HEK293 (cell line): ENCODE measurements around the gene LRP8.

ENCODE experiments used
- CTCF ChIA-PET: fragments of 350-600 bp; formaldehyde crosslinking; extraction: SDS; loops from one replicate; lab custom pipeline; 2021; ENCODE audit warnings: antibody characterized with exemption; lab: Yijun Ruan, JAX
- POLR2A ChIA-PET: fragments of 300-600 bp; formaldehyde crosslinking; extraction: SDS; loops from one replicate; lab custom pipeline; 2020; ENCODE audit warnings: antibody characterized with exemption, inconsistent platforms; lab: Yijun Ruan, JAX
- H3K27ac ChIP-seq: fragments of 200-500 bp; sonication (Bioruptor generic); 2 replicates; pipeline ENCODE4 v1.5.1; 2014; ENCODE audit warnings: low read depth, low read length, control low read depth, inconsistent platforms; ENCODE audit errors: extremely low read depth
- H3K36me3 ChIP-seq, 2 experiments: fragments of 200-500 bp in 1 of 2; sonication (Bioruptor generic) in 1 of 2; 1 replicate in 1 of 2; 2 replicates in 1 of 2; pipeline ENCODE4 v1.5.1; 2014 to 2017; ENCODE audit warnings: inconsistent platforms in 2 of 2, low read length in 2 of 2; ENCODE audit not compliant: control insufficient read depth in 2 of 2, insufficient read depth in 1 of 2
- H3K4me1 ChIP-seq: fragments of 200-500 bp; sonication (Bioruptor generic); 2 replicates; pipeline ENCODE4 v1.5.1; 2014; ENCODE audit warnings: mild to moderate bottlenecking, low read length, inconsistent platforms; ENCODE audit not compliant: control insufficient read depth, insufficient read depth
- H3K4me3 ChIP-seq: 2 replicates; pipeline ENCODE4 v1.5.1; 2011; ENCODE audit warnings: low read depth, mild to moderate bottlenecking, control low read depth, low read length, moderate library complexity
- H3K9me3 ChIP-seq: fragments of 200-500 bp; sonication (Bioruptor generic); 2 replicates; pipeline ENCODE4 v1.5.1; 2014; ENCODE audit warnings: low read depth, low read length, inconsistent platforms; ENCODE audit not compliant: control insufficient read depth, insufficient read depth
- KLF9 ChIP-seq: fragments of 450-650 bp; formaldehyde crosslinking; IDR thresholded peaks from 2 replicates; pipeline ENCODE4 v1.5.1; 2016; ENCODE audit warnings: missing biosample characterization, missing genetic modification characterization, low read depth
- MZF1 ChIP-seq: fragments of 450-650 bp; formaldehyde crosslinking; IDR thresholded peaks from 2 replicates; pipeline ENCODE4 v1.5.1; 2017; ENCODE audit warnings: missing biosample characterization, missing genetic modification characterization, borderline replicate concordance
- SP2 ChIP-seq: fragments of 450-650 bp; formaldehyde crosslinking; IDR thresholded peaks from 2 replicates; pipeline ENCODE4 v1.5.1; 2016; ENCODE audit warnings: missing biosample characterization, missing genetic modification characterization
- TSHZ1 ChIP-seq: fragments of 450-650 bp; formaldehyde crosslinking; IDR thresholded peaks from 2 replicates; pipeline ENCODE4 v1.5.1; 2016; ENCODE audit warnings: missing biosample characterization, missing genetic modification characterization, borderline replicate concordance
- ZBTB20 ChIP-seq: fragments of 450-650 bp; formaldehyde crosslinking; IDR thresholded peaks from 2 replicates; pipeline ENCODE4 v1.5.1; 2016; ENCODE audit warnings: missing biosample characterization, missing genetic modification characterization
- ZNF138 ChIP-seq: fragments of 450-650 bp; formaldehyde crosslinking; IDR thresholded peaks from 2 replicates; pipeline ENCODE4 v1.5.1; 2016; ENCODE audit warnings: missing biosample characterization, missing genetic modification characterization, borderline replicate concordance
- ZNF155 ChIP-seq: fragments of 450-650 bp; formaldehyde crosslinking; IDR thresholded peaks from 2 replicates; pipeline ENCODE4 v1.5.1; 2016; ENCODE audit warnings: missing biosample characterization, missing genetic modification characterization
- ZNF16 ChIP-seq: fragments of 450-650 bp; formaldehyde crosslinking; IDR thresholded peaks from 2 replicates; pipeline ENCODE4 v1.5.1; 2016; ENCODE audit warnings: low read depth, missing biosample characterization, missing genetic modification characterization
- ZNF184 ChIP-seq: fragments of 450-650 bp; IDR thresholded peaks from 2 replicates; pipeline ENCODE4 v1.5.1; 2018; ENCODE audit warnings: missing biosample characterization, mild to moderate bottlenecking, missing genetic modification characterization
- ZNF292 ChIP-seq: fragments of 450-650 bp; formaldehyde crosslinking; IDR thresholded peaks from 2 replicates; pipeline ENCODE4 v1.5.1; 2016; ENCODE audit warnings: low read depth, missing biosample characterization, missing genetic modification characterization, borderline replicate concordance
- ZNF362 ChIP-seq: fragments of 450-650 bp; formaldehyde crosslinking; IDR thresholded peaks from 2 replicates; pipeline ENCODE4 v1.5.1; 2016; ENCODE audit warnings: missing biosample characterization, missing genetic modification characterization
- ZNF366 ChIP-seq: fragments of 450-650 bp; formaldehyde crosslinking; conservative IDR thresholded peaks from 2 replicates; pipeline ENCODE4 v1.5.1; 2016; ENCODE audit warnings: missing biosample characterization, missing genetic modification characterization
- ZNF398 ChIP-seq: fragments of 450-650 bp; formaldehyde crosslinking; IDR thresholded peaks from 2 replicates; pipeline ENCODE4 v1.5.1; 2017; ENCODE audit warnings: missing biosample characterization, missing genetic modification characterization
- ZNF513 ChIP-seq: fragments of 450-650 bp; IDR thresholded peaks from 2 replicates; pipeline ENCODE4 v1.5.1; 2018; ENCODE audit warnings: missing biosample characterization, missing genetic modification characterization
- ZNF514 ChIP-seq: fragments of 450-650 bp; formaldehyde crosslinking; IDR thresholded peaks from 2 replicates; pipeline ENCODE4 v1.5.1; 2016; ENCODE audit warnings: missing biosample characterization, missing genetic modification characterization
- ZNF610 ChIP-seq: fragments of 450-650 bp; formaldehyde crosslinking; IDR thresholded peaks from 2 replicates; pipeline ENCODE4 v1.5.1; 2016; ENCODE audit warnings: missing biosample characterization, missing genetic modification characterization, borderline replicate concordance
- ZNF629 ChIP-seq: fragments of 450-650 bp; formaldehyde crosslinking; IDR thresholded peaks from 2 replicates; pipeline ENCODE4 v1.5.1; 2017; ENCODE audit warnings: missing biosample characterization, missing genetic modification characterization
- ZNF704 ChIP-seq: fragments of 450-650 bp; formaldehyde crosslinking; IDR thresholded peaks from 2 replicates; pipeline ENCODE4 v1.5.1; 2016; ENCODE audit warnings: missing biosample characterization, missing genetic modification characterization
- ZNF777 ChIP-seq: fragments of 450-650 bp; formaldehyde crosslinking; IDR thresholded peaks from 2 replicates; pipeline ENCODE4 v1.5.1; 2017; ENCODE audit warnings: missing biosample characterization, missing genetic modification characterization, borderline replicate concordance
- ZNF792 ChIP-seq: fragments of 450-650 bp; formaldehyde crosslinking; IDR thresholded peaks from 2 replicates; pipeline ENCODE4 v1.5.1; 2016; ENCODE audit warnings: missing biosample characterization, missing genetic modification characterization
- ZNF837 ChIP-seq: fragments of 450-650 bp; formaldehyde crosslinking; IDR thresholded peaks from 2 replicates; pipeline ENCODE4 v1.5.1; 2016; ENCODE audit warnings: missing biosample characterization, missing genetic modification characterization
- ZSCAN23 ChIP-seq: fragments of 450-650 bp; formaldehyde crosslinking; IDR thresholded peaks from 2 replicates; pipeline ENCODE4 v1.5.1; 2016; ENCODE audit warnings: missing biosample characterization, missing genetic modification characterization

The LRP8 gene

GRCh38 chr1:53291574-53291973 is 36.3 kb downstream of the LRP8 start (continued):
- TF ChIP-seq ZNF704 (tag by site-specific recombination) = no peak
- TF ChIP-seq ZNF514 (tag by site-specific recombination) = no peak
- no peak for TF ChIP-seq ZNF398 (tag by site-specific recombination)
- no peak for TF ChIP-seq ZNF362
- TF ChIP-seq ZNF16 (tag by site-specific recombination) = no peak
- TF ChIP-seq ZNF138 = no peak

- ChIA-PET CTCF (interaction anchor here (0.6 to 7.5 kb wide), 4 partner anchors 11 to 281 kb away, joined by 3 to 56 read pairs (median 4); no protein-coding TSS in a partner anchor), POLR2A (no interaction called here)
- Histone ChIP-seq H3K27ac (no peak overlapping the region), H3K4me1 (0 out of 2 replicates have a peak, but pooled peaks cover 2% of the 10 kb centered on the region), H3K36me3 (peaks cover 0 to 16% of the 10 kb centered on the region in 2 experiments; a peak in 1 of 3 replicates), H3K4me3 (no peak overlapping the region), H3K9me3 (no peaks in the 10 kb centered on the region)
- TF ChIP-seq ZBTB20 (tag by site-specific recombination) (no peak), ZSCAN23 (no peak), ZNF792 (no peak), MZF1 (tag by site-specific recombination) (no peak), ZNF292 (tag by site-specific recombination) (no peak), ZNF366 (tag by site-specific recombination) (no peak), KLF9 (tag by site-specific recombination) (no peak), ZNF610 (no peak), ZNF513 (tag by site-specific recombination) (no peak), SP2 (tag by site-specific recombination) (no peak), ZNF777 (tag by site-specific recombination) (no peak), ZNF629 (tag by site-specific recombination) (no peak), TSHZ1 (no peak), ZNF837 (no peak), ZNF155 (tag by site-specific recombination) (no peak), ZNF184 (no peak)
Measured at GRCh38 chr1:53288790-53289429, 39.0 kb downstream of the LRP8 start.
